ENCODE results near the gene SLC25A21. TPM values are rescaled to one million over a fixed set of nuclear protein-coding genes. Genes with fewer than 3 reads are reported as not detected.

The SLC25A21 gene
- total and polyA plus RNA-seq, 2 of the 13 experiments (the other 11 are each of a cell fraction or from before 2014, with no cell fraction given) = 1.9 to 2.9 TPM

- intact Hi-C loops (cut with micrococcal nuclease; ENCODE audit: unreplicated experiment) = no loop called here
- FAIRE-seq (no peak), DNase-seq (ENCODE audit: low spot score) (no peak), ATAC-seq (no peak)
- 0% methylated on average over 1 of the region's 1 CpG for WGBS (ENCODE audit: low lambda C conversion rate)
- Histone ChIP-seq H2AFZ (ENCODE audit: low read length) (no peak overlapping the region), H3K27me3 (ENCODE audit: control insufficient read depth in 1 of 2, insufficient read depth in 2 of 2, low read length in 2 of 2) (no peaks in the 10 kb centered on the region), H3K4me3 (replicated peaks in 1 of 3; ENCODE audit: insufficient read depth in 1 of 3, low read depth in 2 of 3, low read length in 3 of 3) (no peak overlapping the region), H3K27ac (ENCODE audit: extremely low read length, insufficient read depth, low read length) (no peak overlapping the region), H3K4me1 (ENCODE audit: insufficient read depth, low read length) (no peaks in the 10 kb centered on the region), H4K20me1 (ENCODE audit: insufficient read depth, low read length) (no peaks in the 10 kb centered on the region), H3K79me2 (ENCODE audit: insufficient read depth, low read length) (no peaks in the 10 kb centered on the region), H3K36me3 (replicated peaks in 1 of 2; ENCODE audit: control insufficient read depth in 1 of 2, insufficient read depth in 2 of 2, low read length in 2 of 2) (no peaks in the 10 kb centered on the region), H3K4me2 (ENCODE audit: low read depth, low read length) (no peak overlapping the region), H3K9ac (ENCODE audit: insufficient read depth, low read depth, low read length) (no peak overlapping the region), H3K9me3 (ENCODE audit: low read length) (no peaks in the 10 kb centered on the region)
- TF ChIP-seq ZNF670 (CRISPR knock-in tag; IDR thresholded peaks at IDR 0.05; ENCODE audit: borderline replicate concordance) = no peak
- in situ Hi-C loops (cut with HindIII; ENCODE audit: extremely low pct_ligation_motif_present, low pct_unique_long_range_greater_than_20kb) = no loop called here
- ChIA-PET POLR2A (no interaction called here), CTCF (ENCODE audit: low intra/inter-chr PET ratio, low total read pairs) (no interaction called here)
- BruUV-seq (replicated peaks) = no TSS peak
Measured at GRCh38 chr14:36741858-36742257, 430.5 kb downstream of the SLC25A21 start.

DNA sequence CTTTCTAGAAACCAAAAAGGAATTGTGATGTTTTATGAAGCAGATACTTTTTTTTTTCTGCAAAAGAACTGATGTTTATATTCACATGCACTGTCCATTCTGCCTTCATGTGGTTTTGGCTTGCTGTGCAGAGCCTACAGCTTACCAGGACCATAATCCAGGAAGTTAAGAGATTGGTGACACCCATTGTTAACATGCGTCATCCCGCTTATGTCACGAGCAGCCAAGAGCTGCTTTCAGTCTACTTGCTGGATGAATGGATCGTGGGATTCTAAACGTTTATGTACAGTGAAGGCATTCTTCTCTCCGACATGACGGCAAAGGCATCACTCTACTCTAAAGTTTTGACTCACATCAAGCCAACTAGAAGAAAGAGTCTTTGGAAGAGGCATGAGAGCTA lies 434.1 kb downstream of the SLC25A21 start:
- ATAC-seq = no peak
- Histone ChIP-seq H3K27me3 (ENCODE audit: control insufficient read depth in 1 of 2, insufficient read depth in 2 of 2, low read length in 2 of 2) (no peaks in the 10 kb centered on the region), H3K4me2 (ENCODE audit: low read depth, low read length) (no peak overlapping the region), H3K79me2 (ENCODE audit: insufficient read depth, low read length) (no peaks in the 10 kb centered on the region), H3K9me3 (ENCODE audit: low read length) (no peaks in the 10 kb centered on the region), H3K4me1 (ENCODE audit: insufficient read depth, low read length) (no peaks in the 10 kb centered on the region), H3K9ac (ENCODE audit: insufficient read depth, low read depth, low read length) (no peak overlapping the region), H4K20me1 (ENCODE audit: insufficient read depth, low read length) (no peaks in the 10 kb centered on the region), H3K4me3 (replicated peaks in 1 of 3; ENCODE audit: insufficient read depth in 1 of 3, low read depth in 2 of 3, low read length in 3 of 3) (no peak overlapping the region), H2AFZ (ENCODE audit: low read length) (no peak overlapping the region), H3K36me3 (replicated peaks in 1 of 2; ENCODE audit: control insufficient read depth in 1 of 2, insufficient read depth in 2 of 2, low read length in 2 of 2) (no peaks in the 10 kb centered on the region), H3K27ac (ENCODE audit: extremely low read length, insufficient read depth, low read length) (no peak overlapping the region)
- in situ Hi-C loops (cut with HindIII; ENCODE audit: extremely low pct_ligation_motif_present, low pct_unique_long_range_greater_than_20kb) (no loop called here), intact Hi-C loops (cut with micrococcal nuclease; ENCODE audit: unreplicated experiment) (no loop called here)
- ChIA-PET CTCF (ENCODE audit: low intra/inter-chr PET ratio, low total read pairs) (no interaction called here), POLR2A (no interaction called here)
- no peak for FAIRE-seq
- 26% methylated on average over 7 of the region's 7 CpGs for WGBS (ENCODE audit: low lambda C conversion rate)
- TF ChIP-seq FOXC1 (CRISPR knock-in tag; IDR thresholded peaks at IDR 0.05; ENCODE audit: borderline replicate concordance) = no peak
- no peak for TF ChIP-seq ZNF512 (CRISPR knock-in tag; IDR thresholded peaks at IDR 0.05)
- no peak for TF ChIP-seq KAT2B (IDR thresholded peaks at IDR 0.05; ENCODE audit: borderline replicate concordance, low read depth, low read length)
- no peak for TF ChIP-seq HNRNPH1 (optimal IDR thresholded peaks at IDR 0.05; ENCODE audit: low read depth, low read length)
- no peak for TF ChIP-seq MED1 (CRISPR knock-in tag; IDR thresholded peaks at IDR 0.05)
- DNase-seq (ENCODE audit: low spot score) = no peak
- BruUV-seq (replicated peaks) = no TSS peak
